KMS-11 (cell line): ENCODE results near the gene TBC1D19.

Experiments
- H2AFZ ChIP-seq: fragments of 200-600 bp; sonication (generic); 2 replicates; pipeline ENCODE4 v1.6.1; 2016; ENCODE audit warnings: antibody characterized with exemption, mixed run types, low read depth
- H3K27ac ChIP-seq: fragments of 200-600 bp; sonication (generic); 2 replicates; pipeline ENCODE4 v1.6.1; 2016; ENCODE audit warnings: mild to moderate bottlenecking, mixed run types
- H3K27me3 ChIP-seq: fragments of 200-600 bp; sonication (generic); 2 replicates; pipeline ENCODE4 v1.6.1; 2017; ENCODE audit warnings: mild to moderate bottlenecking, low read depth, mixed run types, moderate library complexity; ENCODE audit not compliant: insufficient read depth
- H3K36me3 ChIP-seq: fragments of 200-600 bp; sonication (generic); 2 replicates; pipeline ENCODE4 v1.6.1; 2017; ENCODE audit warnings: mild to moderate bottlenecking, mixed run types; ENCODE audit not compliant: insufficient read depth
- H3K4me1 ChIP-seq: fragments of 200-600 bp; sonication (generic); 2 replicates; pipeline ENCODE4 v1.6.1; 2016; ENCODE audit warnings: mild to moderate bottlenecking, low read depth, mixed run types; ENCODE audit not compliant: poor library complexity, severe bottlenecking
- H3K4me2 ChIP-seq: fragments of 200-600 bp; sonication (generic); 2 replicates; pipeline ENCODE4 v1.7.0; 2016; ENCODE audit warnings: mild to moderate bottlenecking, mixed run types
- H3K4me3 ChIP-seq: fragments of 200-600 bp; sonication (generic); IDR thresholded peaks from 2 replicates; pipeline ENCODE4 v1.6.1; 2017; ENCODE audit warnings: low read depth, low read length, mixed read lengths; ENCODE audit not compliant: insufficient read depth
- H3K79me2 ChIP-seq: fragments of 200-600 bp; sonication (generic); 2 replicates; pipeline ENCODE4 v1.6.1; 2016; ENCODE audit warnings: low read depth, mixed run types; ENCODE audit not compliant: insufficient read depth
- H3K9ac ChIP-seq: fragments of 200-600 bp; sonication (generic); 2 replicates; pipeline ENCODE4 v1.6.1; 2016; ENCODE audit warnings: mild to moderate bottlenecking, mixed run types
- H4K20me1 ChIP-seq: fragments of 200-600 bp; sonication (generic); 2 replicates; pipeline ENCODE4 v1.6.1; 2016; ENCODE audit warnings: mild to moderate bottlenecking, mixed run types; ENCODE audit not compliant: insufficient read depth
- TF ChIP-seq, protein P1 (sequence below): fragments of 200-600 bp; sonication (generic); conservative IDR thresholded peaks from 2 replicates; pipeline ENCODE4 v1.6.1; 2017; ENCODE audit warnings: low read depth, mild to moderate bottlenecking, antibody characterized with exemption, low read length, moderate library complexity, mixed read lengths

Gene TBC1D19

DNA sequence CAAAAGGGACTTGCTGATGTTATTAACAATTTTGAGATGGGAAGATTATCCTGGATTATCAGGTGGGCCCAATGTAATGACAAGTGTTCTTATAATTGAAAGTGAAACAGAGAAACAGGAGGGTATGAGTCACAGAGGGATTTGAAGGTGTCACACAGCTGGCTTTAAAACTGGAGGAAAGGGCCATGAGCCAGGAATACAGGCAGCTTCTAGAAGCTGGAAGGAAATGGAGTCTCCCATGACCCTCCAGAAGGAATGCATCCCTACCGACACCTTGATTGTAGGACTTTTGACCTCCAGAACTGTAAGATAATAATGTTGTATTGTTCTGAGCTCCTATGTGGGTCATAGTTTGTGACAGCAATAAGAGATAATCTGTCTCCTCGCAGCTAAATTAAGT, 178.8 kb downstream of the TBC1D19 start:
- TF ChIP-seq, protein P1, sequence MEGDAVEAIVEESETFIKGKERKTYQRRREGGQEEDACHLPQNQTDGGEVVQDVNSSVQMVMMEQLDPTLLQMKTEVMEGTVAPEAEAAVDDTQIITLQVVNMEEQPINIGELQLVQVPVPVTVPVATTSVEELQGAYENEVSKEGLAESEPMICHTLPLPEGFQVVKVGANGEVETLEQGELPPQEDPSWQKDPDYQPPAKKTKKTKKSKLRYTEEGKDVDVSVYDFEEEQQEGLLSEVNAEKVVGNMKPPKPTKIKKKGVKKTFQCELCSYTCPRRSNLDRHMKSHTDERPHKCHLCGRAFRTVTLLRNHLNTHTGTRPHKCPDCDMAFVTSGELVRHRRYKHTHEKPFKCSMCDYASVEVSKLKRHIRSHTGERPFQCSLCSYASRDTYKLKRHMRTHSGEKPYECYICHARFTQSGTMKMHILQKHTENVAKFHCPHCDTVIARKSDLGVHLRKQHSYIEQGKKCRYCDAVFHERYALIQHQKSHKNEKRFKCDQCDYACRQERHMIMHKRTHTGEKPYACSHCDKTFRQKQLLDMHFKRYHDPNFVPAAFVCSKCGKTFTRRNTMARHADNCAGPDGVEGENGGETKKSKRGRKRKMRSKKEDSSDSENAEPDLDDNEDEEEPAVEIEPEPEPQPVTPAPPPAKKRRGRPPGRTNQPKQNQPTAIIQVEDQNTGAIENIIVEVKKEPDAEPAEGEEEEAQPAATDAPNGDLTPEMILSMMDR = no peak
- no peaks in the 10 kb centered on the region for H3K27me3 ChIP-seq
- H4K20me1 ChIP-seq = no peaks in the 10 kb centered on the region
- no peak overlapping the region for H2AFZ ChIP-seq
- H3K36me3 ChIP-seq = no peaks in the 10 kb centered on the region
- no peak overlapping the region for H3K4me2 ChIP-seq
- no peaks in the 10 kb centered on the region for H3K79me2 ChIP-seq
- no peak overlapping the region for H3K4me3 ChIP-seq
- H3K27ac ChIP-seq = no peak overlapping the region
- H3K4me1 ChIP-seq = peaks cover 5% of the 10 kb centered on the region
- H3K9ac ChIP-seq = no peak overlapping the region

DNA sequence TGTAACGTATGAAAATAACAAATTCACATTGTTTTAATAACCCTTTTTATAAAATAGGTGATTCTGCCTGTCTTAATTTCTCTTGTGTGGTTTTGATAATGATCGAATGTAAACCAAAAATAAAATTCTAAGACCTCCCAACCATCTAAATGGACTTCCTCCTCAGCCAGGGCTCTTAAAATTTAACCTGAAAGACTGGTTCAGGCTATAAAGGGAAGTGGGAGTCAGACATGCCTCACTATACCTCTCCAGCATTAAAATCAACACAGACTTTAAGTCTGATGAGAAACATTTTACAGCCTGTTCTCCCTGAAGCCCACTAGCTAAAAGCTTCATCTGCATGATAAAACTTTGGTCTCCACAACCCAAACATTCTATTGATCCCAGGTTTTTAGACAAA, 179.2 kb downstream of the TBC1D19 start:
- H3K4me2 ChIP-seq = no peak overlapping the region
- H3K27me3 ChIP-seq = no peaks in the 10 kb centered on the region
- no peak overlapping the region for H3K9ac ChIP-seq
- no peaks in the 10 kb centered on the region for H3K79me2 ChIP-seq
- no peaks in the 10 kb centered on the region for H3K36me3 ChIP-seq
- no peak overlapping the region for H3K4me3 ChIP-seq
- H2AFZ ChIP-seq = no peak overlapping the region
- no peaks in the 10 kb centered on the region for H4K20me1 ChIP-seq
- peaks cover 5% of the 10 kb centered on the region for H3K4me1 ChIP-seq
- no peak overlapping the region for H3K27ac ChIP-seq
- TF ChIP-seq, protein P1 = no peak

DNA sequence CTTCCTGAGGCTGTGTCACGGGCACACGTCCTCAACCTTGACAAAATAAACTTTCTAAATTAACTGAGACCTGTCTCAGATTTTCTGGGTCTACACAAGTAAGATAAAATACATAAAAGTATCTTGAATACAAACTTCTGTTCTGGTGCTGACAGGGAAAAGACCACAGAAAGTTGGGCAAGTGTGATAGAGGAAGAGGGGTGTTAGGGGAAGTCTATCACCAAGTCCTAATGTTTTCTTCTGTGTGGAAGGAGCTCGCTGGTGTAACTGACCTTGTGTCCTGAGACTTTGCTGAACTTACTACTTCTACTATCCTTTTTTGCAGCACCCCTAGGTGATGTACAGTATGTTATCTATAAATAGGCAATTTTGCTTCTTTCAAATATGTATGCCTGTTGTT, 179.8 kb downstream of the TBC1D19 start:
- H3K4me3 ChIP-seq = no peak overlapping the region
- H3K4me1 ChIP-seq = peaks cover 5% of the 10 kb centered on the region
- H3K4me2 ChIP-seq = no peak overlapping the region
- H3K79me2 ChIP-seq = no peaks in the 10 kb centered on the region
- no peaks in the 10 kb centered on the region for H4K20me1 ChIP-seq
- TF ChIP-seq, protein P1 = no peak
- H2AFZ ChIP-seq = no peak overlapping the region
- no peaks in the 10 kb centered on the region for H3K27me3 ChIP-seq
- H3K27ac ChIP-seq = no peak overlapping the region
- no peak overlapping the region for H3K9ac ChIP-seq
- H3K36me3 ChIP-seq = no peaks in the 10 kb centered on the region

DNA sequence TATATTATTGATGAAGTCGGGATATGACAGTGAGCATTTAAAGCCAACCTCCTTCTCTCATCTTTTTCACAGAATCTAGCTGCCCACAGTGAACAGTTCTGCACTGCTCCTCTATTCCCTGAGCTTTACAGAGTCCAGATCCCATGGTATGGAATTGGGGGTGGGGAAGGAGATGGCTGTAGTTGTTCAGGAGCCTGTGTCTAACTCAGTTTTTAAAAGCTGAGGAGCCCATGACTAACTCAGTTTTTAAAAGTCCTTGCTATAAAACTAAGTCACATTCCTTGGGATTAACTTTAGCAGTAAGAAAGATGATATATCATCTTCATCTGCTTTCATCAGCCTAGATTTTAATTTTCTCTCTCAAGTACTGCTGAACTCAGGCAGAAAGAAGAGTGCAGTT, 180.3 kb downstream of the TBC1D19 start:
- no peak overlapping the region for H2AFZ ChIP-seq
- H3K9ac ChIP-seq = no peak overlapping the region
- H3K27me3 ChIP-seq = no peaks in the 10 kb centered on the region
- no peak overlapping the region for H3K4me3 ChIP-seq
- H3K36me3 ChIP-seq = no peaks in the 10 kb centered on the region
- TF ChIP-seq, protein P1 = no peak
- H4K20me1 ChIP-seq = no peaks in the 10 kb centered on the region
- H3K4me1 ChIP-seq = peaks cover 5% of the 10 kb centered on the region
- no peak overlapping the region for H3K4me2 ChIP-seq
- H3K27ac ChIP-seq = no peak overlapping the region
- no peaks in the 10 kb centered on the region for H3K79me2 ChIP-seq
